ENCODE data around the gene NUP50.

Gene NUP50

DNA sequence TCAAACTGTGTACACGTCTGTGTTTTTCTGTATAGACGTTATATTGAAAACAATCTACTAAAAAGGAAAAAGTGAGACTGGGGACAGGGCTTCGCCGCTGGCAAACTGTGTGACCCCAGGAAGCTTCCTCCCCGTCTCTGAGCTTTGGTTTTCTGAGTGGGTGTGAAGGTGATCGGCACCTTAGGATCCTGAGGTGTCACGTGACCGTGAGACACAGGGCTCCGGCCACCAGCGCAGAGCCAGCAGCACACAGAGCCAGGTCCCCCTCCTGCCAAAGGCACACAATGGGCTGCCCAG, 44.9 kb downstream of the NUP50 start:
- no peak for DNase-seq (ENCODE audit: extremely low read depth in 1 of 2, low read depth in 1 of 2)

DNA sequence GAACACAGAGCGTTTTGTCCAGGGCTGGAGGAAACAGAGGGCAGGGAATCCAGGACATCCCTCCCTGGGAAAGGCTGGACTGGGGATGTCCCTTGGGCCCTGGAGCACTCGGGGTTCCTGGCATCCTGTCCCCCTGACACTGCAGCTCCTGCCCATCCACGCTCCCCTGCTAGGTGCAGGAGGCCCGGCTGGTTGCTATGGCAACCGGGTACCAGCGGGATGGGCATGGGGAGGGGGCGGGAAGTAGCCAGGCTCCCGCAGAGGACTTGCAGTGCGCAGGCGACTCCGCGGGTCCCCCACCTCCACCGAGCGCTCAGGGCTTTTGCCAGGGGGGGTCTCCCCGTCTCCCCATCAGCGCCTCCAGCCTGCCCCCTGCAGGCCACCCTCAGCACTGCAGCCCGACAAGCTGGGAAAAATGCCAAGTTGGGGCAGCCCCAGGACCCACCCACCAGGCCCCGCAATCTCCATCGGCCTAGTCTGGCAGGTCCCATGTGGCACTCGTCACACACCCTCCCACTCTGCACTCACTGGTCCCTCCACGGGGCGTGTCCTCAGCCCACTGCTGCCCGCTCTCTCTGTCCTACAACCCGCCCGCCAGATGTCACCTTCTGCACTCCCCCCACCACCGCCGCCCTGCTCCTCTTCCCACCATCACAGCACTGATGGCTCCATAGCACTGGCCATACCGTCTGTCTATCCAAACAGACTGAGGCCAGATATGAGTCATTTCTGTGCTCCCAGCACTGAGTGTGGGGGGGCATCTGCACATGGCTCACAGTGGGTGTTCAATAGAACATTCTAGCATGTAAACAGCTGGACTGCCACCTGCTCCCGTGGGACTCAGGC, 45.5 kb downstream of the NUP50 start:
- no peak for DNase-seq (ENCODE audit: extremely low read depth in 1 of 2, low read depth in 1 of 2)

DNA sequence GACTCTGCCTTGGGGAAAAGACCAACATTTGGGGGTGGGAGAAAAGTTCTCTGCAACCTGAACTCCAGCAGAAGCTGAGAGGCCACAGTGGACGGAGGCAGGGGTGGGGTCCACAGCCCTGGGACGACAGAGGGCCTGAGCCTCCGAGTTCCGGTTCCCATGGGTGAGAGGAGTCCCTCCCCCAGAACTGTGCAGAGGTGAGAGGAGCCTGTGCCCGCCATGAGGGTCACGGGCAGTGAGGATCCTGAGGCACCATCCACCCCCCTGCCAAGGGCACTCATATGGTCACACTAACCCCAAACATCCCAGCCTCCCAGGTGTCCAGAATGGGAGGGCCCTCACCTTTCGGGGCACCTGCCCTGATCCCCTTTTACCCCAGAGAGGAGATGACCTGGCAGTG, 46.4 kb downstream of the NUP50 start:
- no peak for DNase-seq (ENCODE audit: extremely low read depth in 1 of 2, low read depth in 1 of 2)

DNA sequence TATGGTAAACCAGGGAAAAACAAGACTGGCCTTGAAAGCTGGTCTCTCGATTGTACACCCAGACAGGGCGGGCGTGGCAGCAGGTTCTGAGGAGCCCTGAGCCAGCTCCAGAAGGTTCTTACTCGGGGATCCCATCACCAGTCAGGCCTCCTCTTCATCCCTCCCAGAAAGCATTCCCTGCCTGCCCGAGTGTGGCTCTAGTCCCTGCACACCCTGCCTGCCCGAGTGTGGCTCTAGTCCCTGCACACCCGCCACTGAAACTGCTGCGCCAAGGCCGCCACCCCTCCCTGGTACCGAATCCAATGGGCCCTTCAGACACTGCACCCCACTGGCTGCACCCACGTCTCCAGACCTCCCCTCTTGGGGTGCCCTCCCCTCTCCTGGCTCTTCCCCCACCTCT, 46.9 kb downstream of the NUP50 start:
- DNase-seq (ENCODE audit: extremely low read depth in 1 of 2, low read depth in 1 of 2): no peak

DNA sequence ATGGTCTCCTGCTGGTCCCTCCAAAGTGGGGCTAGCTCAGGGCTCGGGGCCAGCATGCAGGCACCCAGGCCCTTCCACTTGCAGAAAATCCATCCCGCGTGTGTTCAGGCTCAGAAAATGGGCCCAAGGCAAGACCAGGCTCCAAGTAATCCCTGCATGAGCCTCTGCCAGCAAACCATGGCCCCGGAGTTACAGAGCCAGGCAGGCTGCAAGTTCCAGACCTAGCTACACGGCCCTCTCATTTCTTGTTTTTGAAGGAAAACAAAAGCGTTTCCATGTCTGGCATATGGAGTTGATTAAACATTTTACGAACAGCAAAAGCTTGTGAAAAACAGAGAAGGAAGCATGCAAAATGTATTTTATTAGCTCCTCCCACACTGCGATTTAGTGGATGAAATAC, 47.3 kb downstream of the NUP50 start:
- DNase-seq (ENCODE audit: extremely low read depth in 1 of 2, low read depth in 1 of 2): no peak

DNA sequence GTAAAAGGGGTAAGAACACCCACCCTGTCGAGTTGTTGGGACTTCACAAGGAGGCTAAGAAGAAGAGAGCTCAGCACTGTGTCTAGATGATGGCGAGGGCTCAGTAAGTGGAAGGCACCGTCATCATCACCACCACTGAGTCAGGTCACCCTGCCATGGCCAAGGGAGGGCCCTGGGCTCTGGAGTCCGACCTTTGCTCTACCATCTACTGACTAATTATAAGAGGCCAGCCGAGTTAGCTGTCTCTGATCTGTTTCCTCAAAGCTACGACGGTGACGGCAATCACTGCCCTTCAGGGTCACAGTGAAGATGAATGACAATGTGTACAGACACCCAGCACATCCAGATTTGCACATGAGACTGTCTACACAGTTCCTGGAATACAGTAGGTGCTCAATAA, 47.7 kb downstream of the NUP50 start:
- no peak for DNase-seq (ENCODE audit: extremely low read depth in 1 of 2, low read depth in 1 of 2)

DNA sequence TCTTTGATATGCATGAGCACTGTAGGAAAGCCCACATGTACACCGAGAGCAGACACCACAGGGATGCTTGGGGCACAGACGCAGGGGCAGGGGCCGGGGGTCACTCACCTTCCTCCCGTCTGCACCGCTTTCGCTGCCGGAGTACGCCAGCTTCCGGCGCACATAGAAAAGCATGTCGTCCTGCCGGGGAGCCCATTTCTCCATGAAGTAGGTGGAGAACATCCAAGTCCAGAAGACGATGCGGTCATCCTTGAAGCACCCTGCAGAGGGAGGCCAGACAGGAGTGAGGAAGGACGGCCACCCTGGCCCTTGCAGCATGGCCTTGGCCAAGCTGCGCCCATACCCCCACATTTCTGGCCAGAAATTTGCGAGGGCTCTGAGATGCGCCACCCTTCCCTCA, 48.1 kb downstream of the NUP50 start:
- no peak for DNase-seq (ENCODE audit: extremely low read depth in 1 of 2, low read depth in 1 of 2)

DNA sequence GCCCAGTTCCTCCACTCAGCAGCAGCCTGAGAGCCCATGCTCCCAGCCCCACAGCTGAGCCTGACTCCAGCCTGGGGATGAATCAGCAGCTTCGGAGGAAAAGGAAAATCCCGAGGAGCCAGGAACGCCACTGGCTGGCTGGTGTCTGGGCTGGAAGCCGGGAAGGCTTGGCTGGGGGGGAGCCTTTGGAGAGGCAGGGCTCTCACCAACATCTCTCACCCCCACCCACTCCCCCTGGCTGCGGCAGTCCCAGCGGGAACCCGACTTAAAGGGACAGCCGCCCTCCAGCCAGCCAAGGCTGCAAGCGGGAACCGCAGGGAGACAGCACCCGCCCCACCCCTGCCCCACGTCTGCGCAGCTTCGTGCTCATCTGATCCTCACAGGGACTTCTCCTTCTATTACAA, 48.6 kb downstream of the NUP50 start:
- no peak for DNase-seq (ENCODE audit: extremely low read depth in 1 of 2, low read depth in 1 of 2)

DNA sequence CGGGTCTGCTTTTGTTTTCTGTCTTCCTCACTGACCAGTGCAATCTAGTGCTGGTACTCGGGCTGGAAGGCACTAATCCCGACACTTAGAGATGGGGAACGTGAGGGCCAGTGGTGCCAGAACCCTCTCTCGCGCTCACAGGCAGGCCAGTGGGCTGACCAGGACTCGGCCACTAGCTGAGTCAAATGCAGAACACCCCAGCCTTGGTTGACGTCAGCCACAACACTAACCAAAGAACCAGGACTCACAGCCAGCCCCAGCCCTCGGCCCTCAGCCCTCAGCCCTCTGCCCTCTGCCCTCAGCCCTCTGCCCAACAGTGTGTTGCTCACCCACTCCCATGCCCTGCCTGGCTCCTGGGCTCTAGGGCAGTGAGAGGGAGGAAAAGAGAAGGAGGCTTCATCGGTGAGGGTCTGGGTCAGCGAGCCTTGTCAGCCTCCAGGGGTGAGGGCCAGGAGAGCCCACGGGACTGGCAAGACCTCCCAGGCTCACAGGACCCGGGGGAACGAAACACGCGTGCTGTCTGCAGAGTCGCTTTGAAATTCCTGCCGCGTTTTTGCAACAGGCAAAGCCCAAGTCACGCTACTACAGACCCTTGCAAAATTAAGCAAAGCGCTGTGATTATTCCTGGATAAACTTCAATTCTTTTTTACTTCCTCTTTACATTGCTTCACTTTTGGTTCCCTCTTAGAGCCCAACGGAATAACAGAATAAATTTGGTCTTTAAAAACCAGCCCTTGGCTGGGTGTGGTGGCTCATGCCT, 49.4 kb downstream of the NUP50 start:
- DNase-seq (ENCODE audit: extremely low read depth in 1 of 2, low read depth in 1 of 2): no peak

DNA sequence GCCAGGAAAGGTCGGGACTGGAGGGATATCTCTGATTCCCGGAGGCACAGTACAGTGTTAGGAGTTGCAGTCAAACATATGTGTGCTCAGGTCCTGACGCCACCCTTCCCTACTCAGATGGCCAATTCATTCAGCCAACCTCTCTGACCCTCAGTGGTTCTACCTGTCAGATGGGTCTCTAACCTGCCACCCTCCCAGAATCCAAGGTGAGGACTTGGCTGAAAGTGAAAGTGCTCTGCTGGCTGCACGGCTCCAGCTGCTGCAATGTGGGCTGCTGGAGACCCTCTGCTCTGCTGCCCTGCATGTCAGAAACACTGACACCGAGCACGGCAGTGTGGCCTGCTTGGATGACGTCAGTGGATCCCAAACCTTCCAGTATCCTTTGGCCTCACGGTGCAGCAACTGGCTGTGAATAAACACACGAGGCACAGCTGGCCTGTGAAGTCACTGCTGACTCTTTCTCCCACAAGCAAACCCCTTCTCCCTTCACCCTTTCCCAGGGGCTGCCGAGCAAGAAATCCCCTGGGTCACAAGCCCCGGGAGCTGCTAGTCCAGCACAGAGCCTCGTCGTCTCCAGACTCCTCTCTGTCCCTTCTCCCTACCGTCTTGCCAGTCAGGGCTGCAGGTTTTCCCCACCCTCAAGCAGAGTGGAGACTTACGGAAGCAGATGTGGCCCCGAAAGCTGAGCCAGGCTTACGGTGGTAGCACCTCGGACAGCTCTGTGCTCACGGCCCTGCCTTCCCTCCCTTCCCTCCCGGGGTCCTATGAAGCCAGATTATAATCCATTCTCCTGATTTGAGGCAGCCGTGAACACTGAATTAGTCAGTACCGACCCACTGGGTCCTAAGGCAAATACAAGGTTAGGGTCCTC, 52.6 kb downstream of the NUP50 start:
- DNase-seq (ENCODE audit: extremely low read depth in 1 of 2, low read depth in 1 of 2): no peak

DNA sequence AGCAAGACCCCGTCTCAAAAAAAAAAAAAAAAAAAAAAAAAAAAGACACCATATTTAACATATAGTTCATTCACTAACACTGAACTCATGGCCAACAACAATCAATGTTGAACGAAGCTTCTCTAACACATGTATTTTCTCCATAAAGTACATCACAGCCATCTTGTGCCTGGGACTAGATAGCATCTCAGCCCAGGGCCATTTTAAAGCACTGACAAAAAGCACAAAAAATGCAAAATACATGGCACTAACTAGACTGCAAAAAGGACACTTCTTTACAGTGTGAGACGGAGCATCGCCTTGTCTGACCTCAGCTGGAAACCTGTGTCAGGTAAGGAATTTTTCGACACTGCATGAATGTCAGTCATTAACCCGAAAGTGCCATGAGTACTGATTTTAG, 53.6 kb downstream of the NUP50 start:
- no peak for DNase-seq (ENCODE audit: extremely low read depth in 1 of 2, low read depth in 1 of 2)

DNA sequence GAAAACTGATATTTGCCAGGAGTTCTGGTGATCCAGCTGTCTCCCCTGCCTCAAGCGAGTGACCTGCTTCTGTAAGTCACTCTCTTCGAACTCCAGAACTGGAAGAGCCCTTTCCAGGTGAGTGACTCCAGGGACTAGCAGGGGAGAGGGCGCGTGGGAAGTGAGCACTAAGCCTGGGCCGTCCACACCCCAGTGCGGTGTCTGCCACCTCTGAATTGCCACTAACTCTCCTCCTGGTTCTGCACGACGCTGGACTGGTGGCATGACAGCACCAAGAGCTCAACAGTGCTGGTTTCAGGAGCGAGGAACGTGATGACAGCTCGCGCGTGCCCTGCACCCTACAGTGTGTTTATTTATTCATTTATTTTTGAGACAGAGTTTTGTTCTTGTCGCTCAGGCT, 54.1 kb downstream of the NUP50 start:
- no peak for DNase-seq (ENCODE audit: extremely low read depth in 1 of 2, low read depth in 1 of 2)

DNA sequence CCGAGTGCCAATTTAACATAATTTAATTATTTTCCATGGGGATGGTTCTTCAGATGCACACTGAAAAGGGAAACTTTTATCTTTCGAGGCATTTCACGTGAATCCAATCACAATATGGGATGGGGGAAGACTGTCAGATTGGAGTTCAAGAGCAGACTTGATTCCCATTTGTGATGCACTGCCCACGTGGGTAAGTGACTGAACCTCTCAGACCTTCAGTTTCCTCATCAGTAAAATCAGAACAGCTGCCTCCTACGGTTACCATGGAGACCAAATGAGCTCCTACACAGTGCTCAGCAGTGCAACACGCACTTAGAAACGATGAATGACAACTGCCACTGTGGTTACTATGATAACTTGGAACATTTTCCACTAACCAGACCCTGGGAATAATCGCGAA, 55.3 kb downstream of the NUP50 start:
- no peak for DNase-seq (ENCODE audit: extremely low read depth in 1 of 2, low read depth in 1 of 2)

DNA sequence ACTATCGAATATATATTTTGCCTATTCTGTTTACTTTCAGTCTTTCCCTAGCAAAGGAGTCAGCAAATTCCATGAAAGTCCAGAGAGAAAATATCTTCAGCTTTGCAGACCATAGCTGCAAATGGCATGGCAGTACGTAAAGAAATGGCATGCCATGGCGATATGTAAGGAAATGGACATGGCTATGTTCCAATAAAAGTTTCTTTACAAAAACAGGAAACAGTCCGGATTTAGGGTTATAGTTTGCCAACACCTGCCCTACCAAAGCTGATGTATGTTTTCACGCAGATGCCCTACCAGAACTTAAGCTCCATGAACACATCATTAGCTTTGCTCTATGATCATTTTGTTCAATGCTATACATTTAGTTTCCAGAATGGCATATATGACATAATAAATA, 57.5 kb downstream of the NUP50 start:
- no peak for DNase-seq (ENCODE audit: extremely low read depth in 1 of 2, low read depth in 1 of 2)

DNA sequence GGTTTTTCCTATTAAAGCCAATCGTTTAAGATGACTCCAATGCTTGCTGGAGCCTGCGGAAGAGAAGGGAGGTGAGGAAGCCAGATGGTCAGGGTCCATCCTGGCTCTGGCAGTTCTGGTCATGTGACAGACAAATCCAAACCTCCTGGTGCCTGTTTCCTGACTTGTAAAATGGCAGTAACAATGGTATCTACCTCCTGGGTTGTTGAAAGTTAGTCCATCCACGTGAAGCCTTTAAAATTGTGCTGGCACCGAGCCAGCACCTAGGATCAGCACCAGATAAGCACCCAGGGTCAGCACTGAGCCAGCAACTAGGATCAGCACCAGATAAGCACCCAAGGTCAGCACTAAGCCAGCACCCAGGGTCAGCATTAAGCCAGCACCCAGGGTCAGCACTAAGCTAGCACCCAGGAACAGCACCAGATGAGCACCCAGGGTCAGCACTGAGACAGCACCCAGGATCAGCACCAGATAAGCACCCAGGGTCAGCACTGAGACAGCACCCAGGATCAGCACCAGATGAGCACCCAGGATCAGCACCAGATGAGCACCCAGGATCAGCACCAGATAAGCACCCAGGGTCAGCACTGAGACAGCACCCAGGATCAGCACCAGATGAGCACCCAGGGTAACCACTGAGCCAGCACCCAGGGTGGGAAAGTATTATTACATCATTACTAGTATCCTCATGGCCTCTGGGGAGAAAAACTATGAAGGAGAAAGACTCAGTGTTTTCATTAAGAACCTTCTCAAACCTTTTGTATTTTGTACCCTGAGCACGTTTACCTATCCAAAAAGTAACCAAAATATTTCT, 59.8 kb downstream of the NUP50 start:
- no peak for DNase-seq (ENCODE audit: extremely low read depth in 1 of 2, low read depth in 1 of 2)

DNA sequence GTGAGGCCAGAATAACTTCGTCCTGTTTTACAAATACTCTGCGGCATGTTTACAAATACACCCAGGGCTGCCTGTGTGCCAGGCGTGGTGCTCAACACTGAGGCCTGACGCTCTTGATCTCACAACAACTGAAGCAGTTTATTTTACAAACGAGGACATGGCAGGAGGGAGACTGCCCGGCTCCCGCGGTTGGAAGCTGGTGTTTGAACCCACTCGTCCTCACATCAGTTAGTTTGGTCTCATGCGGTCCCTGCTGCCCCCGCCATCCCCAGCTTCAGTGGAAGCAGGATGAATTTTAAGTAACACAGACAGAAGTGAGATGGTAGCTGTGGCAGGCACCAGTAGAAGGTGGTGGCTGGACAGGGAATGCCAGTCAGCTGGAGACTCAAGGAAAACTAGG, 60.6 kb downstream of the NUP50 start:
- DNase-seq (ENCODE audit: extremely low read depth in 1 of 2, low read depth in 1 of 2): no peak

DNA sequence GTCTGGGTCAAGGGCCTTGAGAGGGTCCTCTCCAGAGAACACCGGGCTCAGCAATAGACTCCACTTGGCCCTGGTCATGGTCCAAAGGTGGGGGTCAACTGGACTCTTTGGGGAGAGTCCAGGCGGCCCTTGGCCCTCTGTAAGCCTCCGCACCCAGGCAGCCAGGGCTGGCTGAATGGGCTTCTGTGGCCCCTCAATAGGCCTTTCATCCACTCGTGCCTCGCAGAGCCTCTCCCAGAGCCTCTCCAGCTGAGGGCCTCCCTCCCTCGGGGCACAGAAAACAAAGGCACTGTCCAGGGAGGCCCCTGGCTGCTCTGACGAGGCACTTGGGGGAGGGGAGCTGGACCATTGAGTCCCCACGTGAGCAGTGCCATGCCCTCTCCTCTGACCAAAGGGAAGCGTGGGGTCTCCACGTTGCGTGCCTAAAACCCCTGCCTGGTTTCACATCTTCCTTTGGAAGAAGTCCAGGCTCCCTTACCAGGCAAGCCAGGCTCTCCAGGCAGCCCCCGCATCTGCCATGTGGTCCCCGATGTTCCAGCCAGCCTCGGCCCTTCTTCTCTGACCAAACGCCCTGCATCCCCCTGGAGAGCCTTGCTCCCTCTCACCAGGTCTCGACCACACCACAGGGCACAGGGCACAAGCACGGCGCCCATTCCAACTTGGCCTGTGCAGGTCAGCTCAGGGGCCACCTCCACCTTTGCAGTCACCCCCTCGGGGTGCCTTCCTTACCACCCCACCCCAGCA, 61.4 kb downstream of the NUP50 start:
- DNase-seq (ENCODE audit: extremely low read depth in 1 of 2, low read depth in 1 of 2): no peak

DNA sequence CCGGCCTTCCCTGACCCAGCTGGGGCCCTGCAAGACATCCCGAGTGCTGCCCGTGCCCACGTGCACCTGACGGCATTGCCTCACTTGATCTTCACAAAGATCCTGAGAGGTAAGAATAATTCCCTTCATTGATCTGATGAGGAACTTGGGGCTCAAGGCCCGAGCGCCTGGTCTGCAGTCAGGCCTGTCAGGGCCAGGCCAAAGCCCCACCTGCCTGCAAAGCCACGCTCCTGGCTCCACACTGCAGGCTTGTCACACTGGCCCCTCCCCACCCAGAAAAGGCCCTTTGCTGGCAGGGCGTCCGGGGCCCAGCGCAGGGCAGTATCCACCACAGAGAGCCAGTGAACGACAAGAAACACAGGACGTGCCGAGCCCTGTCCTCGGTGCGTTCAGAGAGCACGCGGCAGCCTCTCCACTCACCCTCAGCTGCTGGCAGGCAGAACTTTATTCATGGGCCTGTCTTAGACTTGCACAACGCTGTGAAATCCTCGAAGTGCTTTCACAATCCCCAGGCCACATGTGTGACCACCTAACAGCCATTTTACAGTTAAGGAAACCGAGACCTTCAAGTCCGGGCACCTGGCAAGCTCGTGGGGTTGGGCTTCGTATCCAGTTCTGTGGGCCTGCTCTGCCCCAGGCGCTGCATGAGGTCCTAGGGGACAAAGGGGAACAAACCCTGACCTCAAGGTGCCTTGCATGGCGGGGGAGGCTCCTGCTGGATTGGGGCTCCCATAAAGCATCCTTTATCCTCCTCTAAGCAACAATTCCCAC, 62.2 kb downstream of the NUP50 start:
- DNase-seq (ENCODE audit: extremely low read depth in 1 of 2, low read depth in 1 of 2): no peak

DNA sequence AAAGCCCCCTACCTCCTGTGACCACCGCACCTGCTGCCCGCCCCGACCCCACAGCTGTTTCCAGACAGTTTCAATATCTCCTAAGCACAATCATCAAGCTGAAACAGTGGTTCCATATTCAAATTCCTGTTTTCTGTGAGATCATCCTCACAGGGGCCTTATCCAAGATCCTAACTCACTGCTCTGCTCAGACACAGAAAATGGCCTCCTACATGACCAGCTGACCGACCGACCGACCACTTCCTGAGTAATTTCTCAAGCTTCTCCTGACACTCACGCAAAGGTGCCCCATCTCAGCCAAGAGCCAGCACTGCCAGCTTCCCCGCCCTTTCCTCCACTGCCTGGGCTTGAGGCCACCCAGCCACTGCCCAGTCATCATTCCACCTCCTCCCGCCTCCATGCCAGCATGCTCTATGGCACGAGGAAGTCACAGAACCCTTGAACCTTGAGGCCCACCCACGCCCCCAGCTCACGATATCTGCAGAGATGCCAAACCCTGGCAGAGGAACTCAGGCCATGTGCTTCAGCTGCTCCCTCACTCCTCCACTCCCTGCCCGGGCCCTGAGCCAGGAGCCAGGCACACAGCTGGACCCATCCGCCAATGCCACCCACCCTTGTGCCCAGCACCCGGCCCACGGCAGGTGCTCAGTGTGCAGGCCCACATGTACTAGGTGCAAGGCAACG, 62.9 kb downstream of the NUP50 start:
- DNase-seq (ENCODE audit: extremely low read depth in 1 of 2, low read depth in 1 of 2): no peak

Measured in activated CD8-positive, alpha-beta memory T cell treated with anti-CD3 and anti-CD28 coated beads for 1 hour (primary cell).